Umbilical cord (tissue), 2 donors: ENCODE measurements around the gene TTC7B. TPM values are rescaled to one million over a fixed set of nuclear protein-coding genes. Genes with fewer than 3 reads are reported as not detected.

Source experiments
- DNase-seq: peaks from one replicate; pipeline ENCODE4 v3.0.0-alpha.2; 2015; ENCODE audit warnings: low spot score
- total RNA-seq: library from RNA; depleted of rRNA; stranded (reverse); fragments of >200 nt; gene quantifications from one replicate; pipeline ENCODE4 v1.2.3, GENCODE V29; 2014; ENCODE audit warnings: low replicate concordance; ENCODE audit not compliant: insufficient read depth

Gene TTC7B
- total RNA-seq, 1 donor from 2014 or later, result 14.2 TPM

- no peak for DNase-seq
Measured at GRCh38 chr14:90620568-90621077, 195.6 kb downstream of the TTC7B start.

GRCh38 chr14:90619911-90620310 is 196.3 kb downstream of the TTC7B start:
- no peak for DNase-seq

GRCh38 chr14:90617961-90618360 is 198.3 kb downstream of the TTC7B start:
- DNase-seq, result no peak

DNA sequence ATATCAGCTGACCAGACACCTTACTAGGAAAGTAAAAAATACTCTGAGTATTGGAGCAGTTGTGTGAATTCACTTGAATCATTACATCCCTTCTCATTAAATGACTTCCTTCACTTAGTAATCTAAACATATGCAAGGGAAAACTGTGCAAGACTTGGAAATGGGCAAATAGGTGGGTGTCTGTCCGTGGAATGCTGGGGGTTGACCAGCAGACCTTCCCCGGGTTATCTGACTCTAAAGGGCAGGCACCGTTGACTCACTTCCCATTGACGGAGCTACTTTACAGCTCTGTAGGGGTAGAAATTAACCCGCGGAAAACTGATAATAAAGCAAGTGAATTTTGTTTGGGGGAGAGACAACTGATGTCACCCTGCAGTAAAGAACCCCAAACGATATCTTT is 199.3 kb downstream of the TTC7B start:
- DNase-seq, result no peak

DNA sequence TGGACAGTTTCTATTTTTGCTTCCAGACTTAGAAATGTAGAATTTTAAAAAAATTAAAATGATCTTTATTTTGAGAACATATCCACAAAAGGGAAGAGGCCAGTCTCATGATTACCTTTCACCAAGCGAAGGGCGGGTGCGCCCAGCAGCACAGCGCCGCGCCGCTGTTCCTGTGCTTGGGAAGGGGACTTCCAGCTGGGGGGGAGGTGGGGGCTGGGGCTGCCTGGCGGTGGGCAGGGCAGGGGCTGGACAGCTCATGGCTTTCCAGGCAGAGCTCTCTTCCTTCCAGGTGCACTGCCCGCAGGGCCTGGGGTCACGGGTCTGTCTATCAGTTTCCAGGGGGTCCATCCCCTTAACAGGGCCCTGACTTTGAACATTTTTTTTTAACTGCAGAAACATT is 199.9 kb downstream of the TTC7B start:
- DNase-seq, result no peak

DNA sequence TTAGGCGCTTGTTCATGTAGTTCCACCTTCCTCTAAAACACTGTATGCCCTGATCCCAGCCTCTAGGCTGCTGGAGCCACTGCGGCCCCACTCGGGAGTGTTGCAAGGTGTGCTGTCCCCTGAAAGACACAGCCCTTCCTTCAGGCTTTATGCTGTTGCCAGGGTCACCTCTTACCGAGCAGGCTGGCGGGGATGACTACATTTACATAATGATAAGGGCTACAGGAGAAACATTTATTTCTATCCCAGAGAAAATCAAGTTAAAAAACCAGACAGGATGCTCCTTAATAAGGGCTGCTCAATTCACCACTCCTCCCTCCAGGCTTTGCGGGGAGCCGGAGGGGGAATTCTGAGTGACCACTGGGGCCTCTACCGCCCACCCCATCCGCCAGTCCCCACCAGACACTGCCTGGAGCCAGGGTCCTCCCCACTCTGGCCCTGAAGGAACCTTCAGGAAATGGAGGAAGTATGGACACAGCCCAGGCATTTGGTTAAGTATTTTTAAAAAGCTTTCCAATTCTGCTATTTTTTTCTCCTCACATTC is 200.6 kb downstream of the TTC7B start:
- DNase-seq, result no peak

- no peak for DNase-seq
Measured at GRCh38 chr14:90614696-90615516, 201.3 kb downstream of the TTC7B start.

DNA sequence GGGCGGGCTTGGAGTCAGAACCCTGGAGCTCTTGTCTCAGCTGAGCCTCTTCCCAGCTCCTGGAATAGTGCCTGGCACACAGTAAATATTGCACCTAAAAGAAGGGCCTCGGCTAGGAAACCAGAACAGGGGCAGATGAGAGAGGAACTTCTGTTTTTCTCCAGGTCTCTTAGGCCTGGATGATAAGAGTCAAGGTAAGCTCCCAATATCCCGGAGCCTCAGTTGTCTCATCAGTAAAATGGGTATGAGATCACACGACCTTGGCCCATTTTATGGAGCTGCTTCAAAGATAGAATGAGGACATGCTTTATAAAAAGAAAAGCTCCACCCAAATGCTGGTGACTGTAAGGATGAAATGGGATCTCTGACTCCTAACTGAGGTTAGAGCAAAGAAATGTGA is 202.2 kb downstream of the TTC7B start:
- DNase-seq, result no peak

DNA sequence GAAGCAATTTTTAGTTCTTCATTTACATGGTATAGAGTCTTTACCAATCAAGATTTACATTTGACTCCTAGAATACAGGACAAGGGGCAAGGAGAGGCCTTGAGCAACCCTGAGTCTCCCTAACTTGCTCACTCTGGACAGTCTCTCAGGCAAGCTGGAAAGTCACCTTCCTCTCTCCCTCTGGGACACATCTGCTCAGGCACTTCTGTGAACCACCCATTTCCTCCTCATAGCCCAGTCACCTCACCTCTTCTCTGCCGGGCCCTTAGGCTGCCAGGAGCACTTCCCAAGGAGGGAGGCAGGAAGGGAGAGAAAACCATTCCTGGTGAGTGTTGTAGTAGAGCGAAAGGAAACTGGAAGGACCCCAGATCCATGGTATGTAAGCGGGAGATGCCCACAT is 202.8 kb downstream of the TTC7B start:
- DNase-seq, result no peak

GRCh38 chr14:90612801-90613200 is 203.4 kb downstream of the TTC7B start:
- no peak for DNase-seq

DNA sequence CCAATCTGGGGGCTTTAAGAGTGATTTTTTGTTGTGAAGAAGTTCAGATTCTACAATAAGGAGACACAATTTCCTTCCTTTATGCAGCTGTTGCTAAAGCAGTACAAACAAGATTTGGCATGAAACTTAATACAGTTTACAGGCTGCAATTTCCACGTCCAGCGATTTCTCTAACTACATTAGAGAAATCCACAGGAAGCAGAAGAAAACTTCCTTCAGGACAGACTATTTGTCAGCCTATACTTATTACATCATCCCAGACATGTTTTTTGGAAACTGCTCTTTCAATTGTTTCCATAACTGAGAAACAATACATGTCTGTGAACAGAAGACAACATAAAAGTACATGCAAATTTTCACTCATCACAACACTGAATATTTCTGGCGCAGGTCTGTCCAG is 204.3 kb downstream of the TTC7B start:
- DNase-seq, result no peak

DNA sequence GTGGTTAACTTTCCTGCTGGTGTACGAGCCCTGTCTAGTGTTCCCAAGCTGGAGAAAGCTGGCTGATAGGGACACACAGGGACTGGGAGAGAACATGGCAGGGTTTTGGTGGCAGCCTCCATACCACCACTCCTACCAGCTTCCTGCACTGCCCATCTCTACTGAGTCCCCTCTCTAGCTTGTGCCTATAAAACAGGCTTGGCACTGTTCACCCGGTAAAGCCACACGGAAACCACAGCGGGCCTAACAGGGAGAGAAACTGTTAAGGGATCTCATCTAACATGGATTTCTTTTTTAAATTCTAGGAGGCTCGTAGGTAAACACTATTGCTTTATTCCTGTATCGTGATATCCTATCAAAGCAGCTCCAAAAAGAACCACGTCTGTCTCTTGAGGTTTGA is 204.7 kb downstream of the TTC7B start:
- DNase-seq, result no peak

DNA sequence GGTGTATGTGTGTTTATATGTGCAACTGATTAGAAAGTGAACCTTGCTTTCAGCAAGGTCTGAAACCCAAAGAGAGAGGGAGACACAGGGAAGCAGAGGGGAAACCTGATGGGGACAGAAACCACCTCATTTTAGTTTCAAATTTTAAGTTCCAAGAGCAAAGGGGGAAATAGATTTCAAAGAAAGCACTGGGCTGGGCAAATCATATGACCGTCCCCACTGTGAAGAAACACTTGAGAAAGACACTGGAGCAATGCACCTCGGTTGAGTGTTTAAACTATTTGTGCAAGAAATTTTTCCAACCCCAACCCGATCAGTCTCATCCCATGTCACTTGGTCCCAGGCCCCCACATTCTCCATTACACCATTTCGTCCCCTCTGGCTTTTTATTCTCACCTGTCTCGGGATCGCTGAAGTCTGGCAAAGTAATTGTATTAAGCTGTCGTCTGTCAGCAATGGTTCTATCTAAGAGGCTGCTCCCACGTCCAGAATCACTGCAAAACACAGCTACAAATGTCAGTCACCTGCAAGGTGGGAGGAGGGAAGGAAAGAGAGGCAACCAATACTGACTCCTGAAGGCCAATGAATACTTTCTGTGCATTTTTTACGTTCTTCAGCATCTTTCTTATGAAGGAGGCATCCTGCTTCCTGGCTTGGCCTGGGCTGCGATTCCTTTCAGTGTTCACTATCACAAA is 205.7 kb downstream of the TTC7B start:
- no peak for DNase-seq

- DNase-seq, result no peak
Measured at GRCh38 chr14:90609376-90609775, 206.9 kb downstream of the TTC7B start.

- DNase-seq, result no peak
Measured at GRCh38 chr14:90608929-90609341, 207.3 kb downstream of the TTC7B start.

DNA sequence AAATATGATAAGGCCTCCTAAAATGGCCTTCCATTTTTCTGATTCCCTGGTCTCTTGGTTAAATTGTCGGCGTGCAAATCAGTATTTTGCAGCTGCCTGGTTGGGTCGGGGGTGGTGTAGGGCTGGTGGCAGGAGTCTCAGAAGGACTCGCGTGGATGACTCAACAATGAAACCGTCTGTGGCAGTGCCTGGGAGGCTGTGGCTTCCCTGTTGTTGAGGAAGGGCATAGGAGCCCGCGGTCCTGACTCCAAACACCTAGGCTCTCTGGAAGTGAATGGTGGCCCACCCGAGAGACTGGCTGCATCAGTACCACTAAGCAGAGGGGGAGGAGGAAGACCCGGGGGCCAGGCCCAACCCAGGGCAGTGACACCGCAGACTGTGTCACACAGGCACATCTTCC is 207.9 kb downstream of the TTC7B start:
- no peak for DNase-seq

- DNase-seq, result no peak
Measured at GRCh38 chr14:90607141-90607540, 209.1 kb downstream of the TTC7B start.

GRCh38 chr14:90606434-90606833 is 209.8 kb downstream of the TTC7B start:
- DNase-seq, result no peak

- no peak for DNase-seq
Measured at GRCh38 chr14:90605430-90605829, 210.8 kb downstream of the TTC7B start.

DNA sequence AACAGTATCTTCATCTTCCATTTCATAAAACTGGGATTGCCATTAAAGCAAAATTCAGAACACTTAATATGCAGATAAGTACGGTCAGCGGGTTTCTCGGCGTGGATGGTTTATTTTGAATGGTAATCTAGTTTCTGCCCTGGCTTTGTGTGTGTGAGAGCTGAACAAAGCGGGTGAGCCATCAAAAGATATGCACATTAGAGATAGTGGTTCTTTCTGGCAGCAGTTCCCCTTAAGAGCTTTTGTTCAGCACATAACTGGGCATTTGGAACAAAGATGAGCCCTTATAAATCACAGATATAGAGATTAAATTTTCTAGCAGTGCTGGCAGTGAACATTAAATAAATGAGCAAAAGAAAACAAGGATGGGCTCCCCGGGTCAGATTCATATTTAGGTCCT is 211.9 kb downstream of the TTC7B start:
- DNase-seq, result peak; percentile 40

GRCh38 chr14:90603841-90604240 is 212.4 kb downstream of the TTC7B start:
- DNase-seq, result no peak

GRCh38 chr14:90603336-90603735 is 212.9 kb downstream of the TTC7B start:
- no peak for DNase-seq
